Activated naive CD4-positive, alpha-beta T cell treated with anti-CD3 and anti-CD28 coated beads, Interleukin-2, amount 50 U/mL, for 72 hours (primary cell): ENCODE data around the gene FAM20A. TPM values are rescaled to one million over a fixed set of nuclear protein-coding genes. Genes with fewer than 3 reads are reported as not detected.

Experiments
- ATAC-seq, 2 donors: fragments of 150-1000 bp; cut with Tn5 transposase; 2 replicates each; pipeline ENCODE4 v1.10.0; 2021; ENCODE audit warnings: mild to moderate bottlenecking in 2 of 2, moderate library complexity in 2 of 2
- DNase-seq, 2 donors: peaks; one replicate each; pipeline ENCODE4 v3.0.0; 2021 to 2022; ENCODE audit warnings: low spot score in 2 of 2
- H3K27ac Mint-ChIP-seq, 2 donors: one replicate each; pipeline ENCODE4 v1.8.0; 2022; ENCODE audit warnings: mild to moderate bottlenecking in 2 of 2, mixed read lengths in 2 of 2
- H3K36me3 Mint-ChIP-seq, 2 donors: one replicate each; pipeline ENCODE4 v1.8.0; 2022; ENCODE audit warnings: mixed read lengths in 2 of 2
- H3K9me3 Mint-ChIP-seq, 2 donors: one replicate each; pipeline ENCODE4 v1.8.0; 2022; ENCODE audit warnings: mixed read lengths in 2 of 2
- total RNA-seq, 2 donors: library from RNA; stranded (reverse); gene quantifications; one replicate each; pipeline ENCODE4 v1.2.3, GENCODE V29; 2022

FAM20A gene
- total RNA-seq, 2 donors from 2014 or later, result not detected

DNA sequence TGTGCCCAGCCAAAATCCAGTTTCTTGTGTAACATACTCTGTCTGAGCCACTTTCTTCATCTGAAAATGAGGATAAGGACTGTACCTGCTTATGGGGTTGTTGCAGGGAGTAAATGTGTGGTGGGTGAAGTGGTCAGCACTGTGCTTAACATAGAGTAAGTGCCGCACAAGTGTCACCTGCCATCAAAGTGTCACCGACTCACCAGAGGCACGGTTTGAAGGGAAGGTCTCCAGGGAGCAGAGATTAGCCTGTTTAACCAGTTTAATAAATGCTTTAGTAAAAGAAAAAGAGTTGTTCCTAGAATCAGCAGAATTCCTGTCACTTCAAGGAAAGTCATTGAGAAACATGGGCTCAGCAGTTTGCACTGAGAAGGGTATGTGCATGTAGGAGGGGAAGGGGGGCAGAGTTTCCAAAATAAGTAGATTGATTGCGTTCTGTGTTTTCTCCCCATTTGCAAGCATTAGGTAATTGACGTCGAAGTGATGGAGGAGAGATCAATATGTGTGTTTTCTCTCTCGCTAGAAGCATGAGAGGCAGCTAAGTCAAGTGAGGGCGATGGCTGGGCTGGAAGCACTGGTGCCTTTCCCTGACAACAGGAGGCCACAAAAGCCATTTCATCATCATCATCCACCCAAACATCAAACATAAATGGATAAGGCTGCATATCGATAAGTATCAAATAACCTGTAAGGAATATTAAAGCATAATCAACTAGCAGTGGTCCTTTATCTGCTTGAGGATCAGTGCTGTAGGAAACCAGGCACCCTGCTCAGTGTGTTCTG, 19.1 kb downstream of the FAM20A start:
- H3K27ac Mint-ChIP-seq, result no peak overlapping the region
- DNase-seq (no peak), ATAC-seq (no peak)
- no peaks in the 10 kb centered on the region for H3K36me3 Mint-ChIP-seq
- H3K9me3 Mint-ChIP-seq, result no peaks in the 10 kb centered on the region

DNA sequence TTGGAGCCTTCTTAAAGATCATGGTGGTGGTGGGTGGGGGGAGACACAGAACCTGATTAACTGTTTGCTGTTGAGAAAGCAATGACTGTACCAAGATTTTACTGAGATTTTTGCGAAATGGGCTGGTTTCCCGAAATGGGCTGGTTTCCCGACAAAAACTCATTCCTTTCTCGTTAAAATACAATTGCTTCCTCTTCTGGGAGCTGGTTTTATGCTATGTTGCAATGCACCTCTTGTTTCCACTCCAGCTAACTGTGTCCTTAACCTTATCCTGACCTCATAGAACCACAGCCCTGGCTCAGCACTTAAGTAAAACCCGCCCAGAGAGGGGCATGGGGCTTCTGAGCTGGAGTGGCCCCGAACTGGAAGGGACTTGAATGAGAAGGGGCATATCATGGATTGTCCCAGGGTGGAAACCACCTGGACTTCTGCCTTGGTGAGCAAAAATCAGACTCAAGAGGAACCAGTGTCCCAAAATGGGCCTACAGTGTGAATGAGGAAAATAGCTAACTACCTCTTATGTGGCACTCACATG, 20.9 kb downstream of the FAM20A start:
- H3K27ac Mint-ChIP-seq, result no peak overlapping the region
- H3K36me3 Mint-ChIP-seq, result no peaks in the 10 kb centered on the region
- ATAC-seq (no peak), DNase-seq (no peak)
- no peaks in the 10 kb centered on the region for H3K9me3 Mint-ChIP-seq

DNA sequence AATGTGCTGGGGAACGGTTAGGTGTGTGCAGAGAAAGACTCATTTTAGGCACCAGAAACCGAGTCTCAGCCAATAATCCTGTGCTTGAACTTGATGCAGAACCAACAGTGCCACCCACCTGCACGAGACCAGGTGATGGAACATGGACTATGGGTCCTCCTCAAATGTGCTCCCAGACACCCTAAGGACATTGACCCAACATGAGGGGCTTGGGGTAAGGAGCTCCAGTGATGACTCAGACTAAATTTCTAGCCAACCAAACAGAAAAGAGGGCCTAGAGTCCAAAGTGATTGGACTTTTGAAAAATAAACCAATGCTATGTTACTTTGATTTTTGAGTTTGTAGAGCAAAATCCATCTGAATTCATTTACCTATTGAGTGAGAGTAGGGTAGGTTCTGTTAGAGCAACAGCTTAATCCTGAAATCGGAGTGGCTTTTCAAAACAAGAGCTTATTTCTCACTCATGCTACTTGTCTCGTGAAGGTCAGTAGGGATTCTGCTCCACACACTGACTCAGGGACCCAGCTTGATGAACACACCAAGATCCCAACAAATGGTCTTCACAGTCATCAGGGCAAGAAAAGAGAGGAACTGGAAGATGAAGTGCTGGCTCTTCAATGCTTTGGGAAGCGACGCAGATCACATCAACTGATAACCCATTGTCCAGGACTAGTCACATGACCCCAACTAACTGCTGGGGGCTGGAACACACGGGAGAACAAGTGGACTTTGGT, 21.8 kb downstream of the FAM20A start:
- DNase-seq (no peak), ATAC-seq (no peak)
- Mint-ChIP-seq H3K9me3 (no peaks in the 10 kb centered on the region), H3K36me3 (no peaks in the 10 kb centered on the region), H3K27ac (no peak overlapping the region)

DNA sequence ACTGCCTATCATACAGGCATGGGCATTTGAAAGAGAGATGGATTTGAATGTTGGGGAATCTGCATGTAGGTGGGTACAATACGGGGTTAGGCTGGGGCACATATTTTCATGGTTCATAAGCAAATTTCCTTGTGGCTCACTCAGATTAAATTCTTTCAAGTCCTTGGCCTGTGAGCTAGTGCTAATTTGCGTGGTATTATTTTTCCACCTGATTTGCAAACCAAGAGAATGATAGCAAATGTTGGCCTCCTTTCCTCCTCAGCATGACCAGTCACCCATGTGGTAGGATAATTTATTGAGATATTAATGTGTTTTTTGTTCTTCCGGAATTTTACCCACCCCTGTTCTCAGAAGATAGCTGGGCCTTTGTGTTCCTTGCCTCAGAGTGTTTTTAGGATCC, 22.9 kb downstream of the FAM20A start:
- no peak for DNase-seq
- H3K9me3 Mint-ChIP-seq, result no peaks in the 10 kb centered on the region
- no peak overlapping the region for H3K27ac Mint-ChIP-seq
- H3K36me3 Mint-ChIP-seq, result no peaks in the 10 kb centered on the region
- no peak for ATAC-seq

DNA sequence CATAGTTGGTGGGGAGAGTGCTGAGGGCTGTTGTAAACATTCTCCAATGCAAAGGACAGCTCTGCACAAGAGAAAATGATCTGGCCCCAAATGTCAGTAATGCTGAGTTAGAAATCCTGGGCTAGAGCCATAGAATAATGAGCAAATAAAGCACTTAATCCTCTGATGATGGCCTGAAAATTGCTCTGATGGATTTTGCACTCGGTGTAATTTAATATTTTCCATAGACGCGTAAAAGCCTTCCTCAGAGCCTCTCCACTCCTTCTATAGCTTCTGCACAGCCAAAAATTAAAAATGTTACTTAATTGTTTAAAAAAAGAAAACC, 23.7 kb downstream of the FAM20A start:
- Mint-ChIP-seq H3K9me3 (no peaks in the 10 kb centered on the region), H3K36me3 (no peaks in the 10 kb centered on the region), H3K27ac (no peak overlapping the region)
- DNase-seq, result no peak
- no peak for ATAC-seq

DNA sequence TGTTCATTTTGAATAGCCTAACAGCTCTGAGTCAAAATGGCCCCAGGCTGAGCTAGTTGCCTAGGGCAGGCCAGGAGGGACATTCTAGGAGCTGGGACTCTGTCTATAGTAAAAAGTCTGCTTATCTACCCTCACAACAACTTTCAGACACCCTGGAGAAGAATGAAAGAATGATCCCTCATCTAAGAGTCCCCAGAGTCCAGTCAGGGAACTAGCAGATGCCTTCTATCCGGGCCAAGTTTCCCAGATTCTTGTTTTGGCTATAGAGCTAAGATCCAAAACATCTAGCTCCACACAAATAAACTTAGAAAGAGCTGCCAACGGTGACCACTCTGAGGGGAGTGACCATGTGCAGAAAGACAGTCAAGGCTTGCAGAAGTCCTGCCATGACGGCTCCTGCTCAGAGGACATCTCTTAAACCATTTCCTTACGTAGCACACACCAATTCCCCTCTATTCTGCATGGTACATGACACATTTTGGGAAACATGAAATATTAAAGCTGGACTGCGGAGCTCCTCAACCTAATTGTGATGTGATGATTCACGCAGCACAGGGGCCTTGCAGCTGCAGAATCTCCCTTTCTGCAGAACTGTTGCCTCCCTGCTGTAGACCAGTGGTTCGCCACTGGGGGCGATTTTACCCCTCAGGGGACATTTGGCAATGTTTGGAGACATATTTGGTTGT, 24.2 kb downstream of the FAM20A start:
- no peaks in the 10 kb centered on the region for H3K9me3 Mint-ChIP-seq
- no peak for DNase-seq
- ATAC-seq, result no peak
- no peak overlapping the region for H3K27ac Mint-ChIP-seq
- H3K36me3 Mint-ChIP-seq, result no peaks in the 10 kb centered on the region

DNA sequence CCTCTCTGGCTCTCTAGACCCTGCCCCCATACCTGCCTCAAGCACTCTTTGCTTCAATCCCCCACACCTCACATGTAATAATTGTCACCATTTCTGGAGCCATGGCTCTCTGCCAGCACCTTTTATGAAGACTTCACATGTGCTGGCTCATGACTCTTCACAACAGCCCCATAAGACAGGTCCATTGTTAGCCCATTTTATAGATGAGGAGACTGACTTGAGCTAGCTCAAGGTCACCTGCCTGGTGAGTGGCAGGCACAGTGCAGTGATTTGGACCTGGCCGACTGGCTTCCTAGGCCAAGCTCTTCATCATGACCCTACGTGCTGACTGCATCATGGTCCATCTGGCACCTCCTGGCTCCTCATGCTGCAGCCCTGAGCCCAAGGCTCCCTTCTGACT, 25.0 kb downstream of the FAM20A start:
- Mint-ChIP-seq H3K36me3 (no peaks in the 10 kb centered on the region), H3K9me3 (no peaks in the 10 kb centered on the region)

DNA sequence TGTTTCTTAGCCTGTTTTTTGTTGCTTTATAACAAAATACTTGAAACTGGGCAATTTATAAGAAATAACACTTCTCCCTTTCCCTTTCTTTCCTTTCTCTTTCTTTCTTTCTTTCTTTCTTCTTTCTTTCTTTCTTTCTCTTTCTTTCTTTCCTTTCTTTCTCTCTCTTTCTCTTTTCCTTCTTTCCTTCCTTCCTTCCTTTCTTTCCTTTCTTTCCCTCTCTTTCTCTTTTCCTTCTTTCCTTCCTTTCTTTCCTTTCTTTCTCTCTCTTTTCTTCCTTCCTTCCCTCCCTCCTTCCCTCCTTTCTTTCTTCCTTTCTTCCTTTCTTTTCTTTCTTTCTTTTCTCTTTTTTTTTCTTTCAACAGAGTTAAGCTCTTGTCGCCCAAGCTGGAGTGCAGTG, 27.8 kb downstream of the FAM20A start:
- H3K36me3 Mint-ChIP-seq, result no peaks in the 10 kb centered on the region
- DNase-seq (no peak), ATAC-seq (no peak)

More for the DNA sequence above, 25.0 kb downstream of the FAM20A start:
- no peak overlapping the region for H3K27ac Mint-ChIP-seq
- ATAC-seq, result no peak
- no peak for DNase-seq

DNA sequence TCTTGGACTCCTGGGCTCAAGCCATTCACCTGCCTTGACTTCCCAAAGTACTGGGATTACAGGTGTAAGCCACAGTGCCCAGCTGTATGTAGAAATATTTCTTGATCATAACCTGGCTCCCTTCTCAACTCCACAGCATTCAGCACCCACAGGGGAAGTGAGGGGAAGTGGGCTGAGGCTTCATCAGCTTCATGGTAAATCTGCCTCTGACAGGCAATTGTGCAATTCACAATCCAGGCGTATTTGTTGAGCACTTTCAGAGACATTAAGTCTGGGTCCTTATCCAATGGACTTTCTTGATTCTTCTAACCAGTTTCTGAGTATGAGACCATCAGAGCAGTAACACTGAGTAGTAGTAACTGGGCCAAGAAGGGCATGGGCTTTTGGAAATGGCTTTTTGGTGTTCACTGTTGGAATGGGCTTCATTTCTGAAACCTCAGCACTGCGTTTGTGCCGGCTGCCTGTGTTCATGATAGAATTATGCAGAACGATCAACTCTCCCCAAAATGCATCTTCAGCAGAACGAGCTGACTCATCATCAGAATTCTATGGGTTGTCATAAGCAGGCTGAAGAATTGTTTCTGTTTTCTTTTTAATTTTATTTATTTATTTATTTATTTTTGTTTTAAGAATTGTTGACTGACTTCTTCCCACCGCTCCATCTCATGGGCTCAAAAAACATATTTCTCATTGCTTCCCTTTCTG, 28.9 kb downstream of the FAM20A start:
- no peak for ATAC-seq
- DNase-seq, result no peak
- Mint-ChIP-seq H3K36me3 (no peaks in the 10 kb centered on the region), H3K9me3 (no peaks in the 10 kb centered on the region), H3K27ac (no peak overlapping the region)

More for the DNA sequence above, 27.8 kb downstream of the FAM20A start:
- Mint-ChIP-seq H3K9me3 (no peaks in the 10 kb centered on the region), H3K27ac (peak overlapping the region in 1 of 2 donors; percentile 92)

DNA sequence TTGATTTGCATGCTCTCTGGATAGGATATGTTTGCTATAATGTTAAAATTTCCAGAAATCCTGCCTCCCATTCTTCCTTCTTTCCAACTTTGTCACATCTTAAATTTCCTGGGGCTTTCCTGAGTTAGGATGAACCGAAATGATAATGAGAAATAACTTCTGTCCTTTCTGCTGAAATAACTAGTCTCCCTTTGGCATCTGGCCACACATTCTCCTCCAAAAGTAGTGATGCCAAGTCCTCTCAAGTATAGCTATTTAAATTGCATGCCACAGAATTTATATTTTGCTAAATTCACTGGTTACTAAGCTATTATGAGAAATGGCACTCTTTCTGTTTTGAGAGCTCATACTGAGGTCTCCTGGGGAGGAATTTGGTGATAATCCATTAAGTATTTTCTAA, 30.6 kb downstream of the FAM20A start:
- Mint-ChIP-seq H3K36me3 (no peaks in the 10 kb centered on the region), H3K27ac (no peak overlapping the region), H3K9me3 (no peaks in the 10 kb centered on the region)
- DNase-seq (no peak), ATAC-seq (no peak)

DNA sequence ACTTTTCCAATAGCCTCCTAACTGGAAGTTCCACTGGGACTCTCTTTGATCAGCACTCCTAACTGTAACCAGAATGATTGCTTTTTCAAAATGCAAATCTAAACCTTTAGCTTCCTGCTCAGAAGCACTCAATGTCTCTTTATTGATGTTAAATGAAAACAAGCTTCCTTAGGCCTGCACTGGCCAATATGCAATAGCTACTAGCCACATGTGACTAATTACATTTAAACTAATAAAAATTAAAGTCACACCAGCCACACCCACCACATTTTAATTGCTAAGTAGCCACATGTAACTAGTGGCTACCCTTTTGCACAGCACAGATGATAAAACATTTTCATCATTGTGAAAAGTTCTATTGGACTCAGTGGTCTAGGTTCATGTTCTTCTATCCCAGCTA, 31.8 kb downstream of the FAM20A start:
- Mint-ChIP-seq H3K36me3 (no peaks in the 10 kb centered on the region), H3K27ac (no peak overlapping the region), H3K9me3 (no peaks in the 10 kb centered on the region)
- DNase-seq (no peak), ATAC-seq (no peak)

DNA sequence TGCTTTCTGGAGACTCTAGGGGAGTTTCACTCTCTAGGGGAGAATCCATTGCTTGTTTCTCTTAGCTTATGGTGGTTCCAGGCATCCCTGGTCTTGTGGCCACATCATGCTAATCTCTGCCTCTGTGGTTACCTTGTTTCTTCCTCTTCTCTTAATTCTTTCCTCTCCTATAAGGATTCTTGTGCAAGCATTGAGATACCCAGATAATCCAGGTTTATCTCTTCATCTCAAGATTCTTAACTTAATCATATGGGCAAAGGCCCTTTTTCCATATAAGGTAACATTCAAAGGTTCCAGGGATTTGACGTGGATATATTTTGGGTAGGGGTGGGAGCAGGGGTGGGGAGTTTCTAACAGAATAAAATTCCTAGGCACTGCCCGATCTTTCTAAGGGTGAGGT, 32.6 kb downstream of the FAM20A start:
- ATAC-seq (no peak), DNase-seq (no peak)
- Mint-ChIP-seq H3K36me3 (no peaks in the 10 kb centered on the region), H3K9me3 (no peaks in the 10 kb centered on the region), H3K27ac (no peak overlapping the region)

DNA sequence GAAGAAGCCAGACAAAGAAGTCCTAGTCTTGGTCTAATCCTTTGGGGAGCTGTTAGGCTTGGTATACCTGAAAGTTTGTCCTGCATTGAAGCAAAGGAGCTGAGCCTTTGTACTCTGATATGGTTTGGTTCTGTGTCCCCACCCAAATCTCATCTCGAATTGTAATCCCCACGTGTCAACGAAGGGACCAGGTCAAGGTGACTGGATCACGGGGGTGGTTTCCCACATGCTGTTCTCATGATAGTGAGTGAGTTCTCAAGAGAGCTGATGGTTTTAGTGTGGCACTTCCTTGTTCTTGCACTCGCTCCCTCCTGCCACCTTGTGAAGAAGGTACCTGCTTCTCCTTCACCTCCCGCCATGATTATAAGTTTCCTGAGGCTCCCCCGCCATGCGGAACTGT, 33.6 kb downstream of the FAM20A start:
- no peaks in the 10 kb centered on the region for H3K9me3 Mint-ChIP-seq
- ATAC-seq (no peak), DNase-seq (no peak)
- no peak overlapping the region for H3K27ac Mint-ChIP-seq
- no peaks in the 10 kb centered on the region for H3K36me3 Mint-ChIP-seq

DNA sequence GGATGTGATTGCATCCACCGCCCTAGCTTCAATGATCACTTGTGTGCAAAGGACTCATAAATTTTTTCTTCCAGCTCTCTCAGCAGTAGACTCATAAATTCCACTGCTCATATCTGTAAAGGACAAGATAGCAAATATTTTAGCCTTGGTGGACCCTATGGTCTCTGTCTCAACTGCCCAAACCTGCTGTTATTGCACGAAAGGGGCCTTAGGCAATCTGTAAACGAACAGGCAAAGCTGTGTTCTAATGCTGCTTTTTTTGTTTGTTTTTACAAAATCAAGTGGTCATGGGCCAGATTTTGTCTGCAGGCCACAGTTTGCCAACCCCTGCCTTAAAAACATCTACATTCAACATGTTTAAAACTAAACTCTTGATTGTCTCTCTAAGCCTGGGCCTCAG, 34.1 kb downstream of the FAM20A start:
- ATAC-seq (no peak), DNase-seq (no peak)
- no peak overlapping the region for H3K27ac Mint-ChIP-seq
- H3K9me3 Mint-ChIP-seq, result no peaks in the 10 kb centered on the region
- H3K36me3 Mint-ChIP-seq, result no peaks in the 10 kb centered on the region

DNA sequence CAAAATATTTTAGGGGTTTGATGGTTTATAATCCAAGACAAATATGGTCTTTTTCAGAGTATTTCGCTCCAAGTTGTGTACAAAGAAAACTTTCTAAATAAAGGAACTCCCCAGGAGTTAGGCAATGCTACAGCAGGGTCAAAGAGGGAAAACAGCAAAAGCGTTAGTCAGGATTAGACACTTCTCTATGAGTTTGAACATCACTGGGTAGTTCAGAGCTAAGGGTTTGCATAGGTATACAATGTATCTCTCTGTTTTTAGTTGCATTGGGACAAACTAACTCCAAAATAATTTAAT, 34.8 kb downstream of the FAM20A start:
- no peak overlapping the region for H3K27ac Mint-ChIP-seq
- ATAC-seq, result no peak
- no peaks in the 10 kb centered on the region for H3K36me3 Mint-ChIP-seq
- no peak for DNase-seq
- H3K9me3 Mint-ChIP-seq, result no peaks in the 10 kb centered on the region

DNA sequence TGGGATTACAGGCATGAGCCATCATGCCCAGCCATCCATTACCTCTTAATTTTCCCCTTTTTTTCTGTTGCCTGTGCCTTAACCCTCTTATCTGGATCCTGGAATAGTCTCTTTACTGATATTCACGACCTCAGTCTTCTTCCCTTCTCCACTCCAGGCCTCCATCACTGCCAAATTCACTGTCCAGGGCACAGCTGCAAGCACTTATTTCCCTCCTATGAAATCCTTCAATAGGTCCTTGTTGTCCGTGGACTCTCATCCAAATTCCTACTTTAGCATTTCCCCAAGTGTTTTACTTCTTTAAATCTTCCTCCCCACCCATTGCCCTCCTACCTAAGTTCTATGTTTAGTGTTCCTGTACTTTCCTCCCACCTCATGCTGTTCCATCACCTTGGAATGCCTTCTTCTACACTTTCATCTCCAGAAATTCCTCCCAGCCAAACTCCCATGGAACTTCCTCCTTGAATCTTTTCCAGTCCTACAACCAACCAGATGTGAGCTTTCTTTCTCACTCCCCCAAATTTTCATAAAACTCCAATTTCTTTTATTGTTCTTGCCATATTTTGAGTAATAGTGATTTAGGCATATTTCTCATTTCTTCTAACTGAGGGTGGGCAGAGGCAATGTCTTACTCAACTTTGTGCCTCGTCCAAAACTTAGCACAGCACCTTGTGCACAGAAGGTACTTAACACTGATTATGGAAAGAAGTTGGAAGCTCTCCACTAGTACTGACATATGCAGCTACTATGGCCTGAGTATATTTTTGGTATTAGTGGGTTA, 35.3 kb downstream of the FAM20A start:
- DNase-seq (no peak), ATAC-seq (no peak)
- Mint-ChIP-seq H3K27ac (no peak overlapping the region), H3K36me3 (no peaks in the 10 kb centered on the region), H3K9me3 (no peaks in the 10 kb centered on the region)
